ENCODE results near the gene MMP28.

GRCh38 chr17:35784895-35785294, 10.5 kb downstream of the MMP28 start:
- TF ChIP-seq POLR2A (IDR thresholded peaks at IDR 0.05) (no peak), CTCF (IDR thresholded peaks at IDR 0.05 in 8 of 11, conservative IDR thresholded peaks at IDR 0.05 in 3 of 11) (no peak)
